COLO829 (cell line): Measurements from ENCODE around the gene NUP210L.
"Not testable (repeated sequence)": the region's sequence is repeated elsewhere in the genome, so short reads cannot be mapped to it uniquely, and the experiment has no call there.

Experiments
- DNase-seq: peaks from one replicate; pipeline ENCODE4 v3.0.0; 2012; ENCODE audit warnings: low spot score

The NUP210L gene

GRCh38 chr1:154097873-154098272 is 57.0 kb downstream of the NUP210L start:
- DNase-seq: no peak

DNA sequence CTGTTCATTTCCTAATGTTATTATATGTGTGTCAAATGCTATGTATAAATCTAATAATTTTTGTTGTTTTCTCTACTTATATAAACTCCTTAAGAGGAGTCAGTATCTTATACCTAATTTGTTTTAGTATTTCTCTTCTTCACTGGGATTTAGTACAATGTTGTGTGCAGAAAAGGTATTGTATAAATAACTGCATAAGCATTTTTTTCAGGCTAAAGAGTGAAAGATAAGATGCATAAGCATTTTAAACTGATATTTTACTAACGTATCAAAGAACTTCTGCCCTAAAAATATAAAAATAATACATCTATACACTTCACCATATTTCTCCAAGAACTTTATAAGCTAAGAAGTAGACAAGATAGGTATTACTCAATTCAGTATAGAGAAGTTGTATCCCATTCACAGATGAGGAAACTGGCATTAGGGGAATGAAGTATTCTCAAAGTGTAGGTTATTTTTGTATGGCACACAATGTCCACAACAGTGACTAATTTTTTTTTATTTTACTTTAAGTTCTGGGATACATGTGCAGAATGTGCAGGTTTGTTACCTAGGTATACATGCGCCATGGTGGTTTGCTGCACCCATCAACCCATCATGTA is 59.3 kb downstream of the NUP210L start:
- no peak for DNase-seq

GRCh38 chr1:154094411-154094810 is 60.5 kb downstream of the NUP210L start:
- DNase-seq: no peak

- no peak for DNase-seq
Measured at GRCh38 chr1:154093699-154094098, 61.2 kb downstream of the NUP210L start.

GRCh38 chr1:154091706-154092105 is 63.2 kb downstream of the NUP210L start:
- no peak for DNase-seq

- no peak for DNase-seq
Measured at GRCh38 chr1:154087574-154087973, 67.3 kb downstream of the NUP210L start.

- DNase-seq: not testable (repeated sequence)
Measured at GRCh38 chr1:154083057-154083456, 71.8 kb downstream of the NUP210L start.

DNA sequence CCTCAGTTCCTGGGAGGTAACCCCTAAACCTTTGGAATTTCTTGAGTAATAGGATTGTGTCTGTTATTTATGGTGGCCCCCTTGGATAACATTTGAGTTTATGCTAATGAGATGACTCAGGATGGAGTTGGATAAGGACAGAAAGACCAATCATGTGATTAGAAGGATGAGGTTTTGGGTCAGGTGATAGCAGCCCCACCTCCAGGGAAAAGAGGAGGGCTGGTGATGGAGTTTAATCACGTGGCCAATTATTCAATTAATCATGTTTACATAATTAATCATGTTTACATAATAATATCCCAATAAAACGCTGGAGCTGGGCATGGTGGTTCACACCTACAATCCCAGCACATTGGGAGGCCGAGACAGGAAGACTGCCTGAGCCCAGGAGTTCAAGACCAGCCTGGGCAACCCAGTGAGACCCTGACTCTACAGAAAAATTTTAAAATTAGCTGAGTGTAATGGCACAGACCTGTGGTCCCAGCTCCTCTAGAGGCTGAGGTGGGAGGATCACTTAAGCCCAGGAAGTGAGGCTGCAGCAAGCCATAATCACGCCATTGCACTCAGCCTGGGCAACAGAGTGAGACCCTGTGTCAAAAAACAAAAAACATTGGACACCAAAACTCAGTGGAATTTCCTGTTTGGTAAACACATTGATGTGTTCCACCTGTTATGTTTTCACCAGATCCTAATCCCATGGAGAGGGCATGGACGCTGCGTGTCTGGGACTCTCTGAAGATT is 73.3 kb downstream of the NUP210L start:
- peak; percentile 40 for DNase-seq

DNA sequence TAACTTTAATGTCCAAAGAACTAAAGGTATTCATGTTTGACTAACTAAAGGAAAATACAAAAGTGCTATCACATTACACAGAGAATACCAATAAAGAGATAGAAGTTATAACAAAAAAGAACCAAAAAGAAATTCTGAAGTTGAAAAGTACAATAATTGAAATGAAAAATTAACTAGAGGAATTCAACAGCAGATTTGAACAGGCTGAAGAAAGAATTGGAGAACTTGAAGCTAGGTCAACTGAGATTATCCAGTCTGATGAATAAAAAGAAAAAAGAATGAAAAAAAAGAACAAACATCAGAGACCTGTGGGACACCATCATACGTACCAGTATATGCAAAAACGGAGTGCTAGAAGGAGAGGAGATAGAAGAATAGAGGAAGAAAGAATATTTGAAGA is 78.5 kb downstream of the NUP210L start:
- no peak for DNase-seq

- DNase-seq: no peak
Measured at GRCh38 chr1:154075746-154076145, 79.1 kb downstream of the NUP210L start.

- no peak for DNase-seq
Measured at GRCh38 chr1:154062309-154062708, 92.6 kb downstream of the NUP210L start.

DNA sequence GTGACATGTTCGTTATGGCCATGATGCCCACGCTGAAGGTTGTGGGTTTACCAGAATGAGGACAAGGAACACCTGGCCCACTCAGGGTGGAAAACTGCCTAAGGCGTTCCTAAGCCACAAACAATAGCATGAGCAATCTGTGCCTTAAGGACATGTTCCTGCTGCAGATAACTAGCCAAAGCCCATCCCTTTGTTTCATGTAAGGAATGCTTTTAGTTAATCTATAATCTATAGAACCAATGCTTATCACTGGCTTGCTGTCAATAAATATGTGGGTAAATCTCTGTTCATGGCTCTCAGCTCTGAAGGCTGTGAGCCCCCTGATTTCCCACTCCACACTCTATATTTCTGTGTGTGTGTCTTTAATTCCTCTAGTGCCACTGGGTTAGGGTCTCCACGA is 107.4 kb downstream of the NUP210L start:
- DNase-seq: not testable (repeated sequence)

DNA sequence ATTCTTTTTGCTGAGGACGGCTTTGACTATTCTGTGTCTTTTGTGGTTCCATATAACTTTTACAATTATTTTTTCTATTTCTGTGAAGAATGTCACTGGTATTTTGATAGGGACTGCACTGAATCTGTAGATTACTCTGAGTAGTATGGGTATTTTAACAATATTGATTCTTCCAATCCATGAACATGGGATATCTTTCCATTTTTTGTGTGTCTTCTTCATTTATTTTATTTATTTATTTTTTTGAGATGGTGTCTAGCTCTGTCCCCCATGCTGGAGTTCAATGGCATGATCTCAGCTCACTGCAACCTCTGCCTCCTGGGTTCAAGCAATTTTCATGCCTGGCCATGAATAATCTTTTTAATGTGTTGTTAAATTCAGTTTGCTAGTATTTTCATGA is 121.2 kb downstream of the NUP210L start:
- not testable (repeated sequence) for DNase-seq

- no peak for DNase-seq
Measured at GRCh38 chr1:154019940-154020339, 134.9 kb downstream of the NUP210L start.

DNA sequence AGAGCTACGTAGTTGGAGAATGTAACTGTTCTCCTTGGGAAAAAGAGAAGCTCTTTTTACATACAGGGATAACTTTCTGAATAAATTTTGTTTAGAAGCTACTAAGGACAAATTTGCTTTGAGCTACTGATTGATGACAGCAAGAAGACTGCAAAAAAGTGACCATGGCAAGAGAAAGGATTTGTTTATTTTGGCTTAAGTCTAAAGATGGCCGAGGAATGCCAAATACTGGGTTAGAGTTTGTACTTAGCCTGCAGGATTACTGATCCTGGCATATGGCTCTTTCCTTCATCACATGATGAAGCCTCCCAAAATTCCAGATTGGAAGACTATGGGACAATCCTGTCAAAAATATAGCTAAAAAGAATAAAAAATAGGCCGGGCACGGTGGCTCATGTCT is 135.6 kb downstream of the NUP210L start:
- no peak for DNase-seq

GRCh38 chr1:154014154-154014907 is 140.5 kb downstream of the NUP210L start:
- DNase-seq: no peak

DNA sequence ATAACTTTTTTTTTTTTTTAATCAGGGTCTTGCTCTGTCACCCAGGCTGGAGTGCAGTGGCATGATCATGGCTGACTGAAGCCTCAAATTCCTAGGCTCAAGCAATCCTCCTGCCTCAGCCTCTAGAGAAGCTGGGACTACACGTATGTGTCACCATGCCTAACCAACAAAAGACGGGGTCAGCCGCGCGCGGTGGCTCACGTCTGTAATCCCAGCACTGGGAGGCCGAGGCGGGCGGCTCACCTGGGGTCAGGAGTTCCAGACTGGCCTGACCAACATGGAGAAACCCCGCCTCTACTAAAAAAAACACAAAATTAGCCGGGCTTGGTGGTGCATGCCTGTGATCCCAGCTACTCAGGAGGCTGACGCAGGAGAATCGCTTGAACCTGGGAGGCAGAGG is 142.3 kb downstream of the NUP210L start:
- not testable (repeated sequence) for DNase-seq

- no peak for DNase-seq
Measured at GRCh38 chr1:154012129-154012528, 142.7 kb downstream of the NUP210L start.

- DNase-seq: no peak
Measured at GRCh38 chr1:154006136-154006535, 148.7 kb downstream of the NUP210L start.

GRCh38 chr1:154000420-154000819 is 154.5 kb downstream of the NUP210L start:
- no peak for DNase-seq

- DNase-seq: not testable (repeated sequence)
Measured at GRCh38 chr1:153996882-153997281, 158.0 kb downstream of the NUP210L start.

DNA sequence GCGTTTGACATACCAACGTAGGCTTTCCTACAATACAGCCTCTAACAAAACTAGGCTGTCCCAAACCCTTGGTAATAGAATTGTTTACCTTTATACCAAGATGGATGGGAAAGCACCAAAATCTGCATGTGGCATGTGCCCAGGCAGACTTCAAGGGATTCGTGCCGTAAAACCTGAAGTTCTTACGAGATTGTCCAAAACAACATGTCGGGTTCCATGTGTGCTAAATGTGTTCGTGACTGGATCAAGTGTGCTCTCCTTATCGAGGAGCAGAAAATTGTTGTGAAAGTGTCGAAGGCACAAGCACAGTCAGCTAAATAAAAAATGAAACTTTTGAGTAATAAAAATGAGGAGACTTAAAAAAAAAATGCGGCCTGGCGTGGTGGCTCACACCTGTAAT is 159.2 kb downstream of the NUP210L start:
- DNase-seq: no peak

DNA sequence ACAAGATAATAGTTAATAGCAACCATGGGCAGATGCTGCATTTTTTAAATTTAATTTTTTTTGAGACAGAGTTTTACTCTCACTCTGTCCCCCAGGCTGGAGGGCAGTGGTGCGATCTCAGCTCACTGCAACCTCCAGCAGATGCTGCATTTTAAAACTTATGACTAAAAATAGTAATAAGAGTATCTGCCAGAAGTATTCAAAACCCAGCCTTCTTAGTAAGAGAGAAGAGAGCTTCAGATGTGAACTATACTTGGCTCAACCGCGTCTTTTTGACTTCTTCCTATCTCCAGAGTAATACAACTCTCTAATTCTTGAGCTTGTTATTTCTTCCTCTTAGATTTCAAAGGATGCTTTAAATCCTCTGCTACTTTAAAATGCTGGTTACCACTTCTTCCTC is 159.7 kb downstream of the NUP210L start:
- no peak for DNase-seq
